ENCODE results near the gene CXXC5.

DNA sequence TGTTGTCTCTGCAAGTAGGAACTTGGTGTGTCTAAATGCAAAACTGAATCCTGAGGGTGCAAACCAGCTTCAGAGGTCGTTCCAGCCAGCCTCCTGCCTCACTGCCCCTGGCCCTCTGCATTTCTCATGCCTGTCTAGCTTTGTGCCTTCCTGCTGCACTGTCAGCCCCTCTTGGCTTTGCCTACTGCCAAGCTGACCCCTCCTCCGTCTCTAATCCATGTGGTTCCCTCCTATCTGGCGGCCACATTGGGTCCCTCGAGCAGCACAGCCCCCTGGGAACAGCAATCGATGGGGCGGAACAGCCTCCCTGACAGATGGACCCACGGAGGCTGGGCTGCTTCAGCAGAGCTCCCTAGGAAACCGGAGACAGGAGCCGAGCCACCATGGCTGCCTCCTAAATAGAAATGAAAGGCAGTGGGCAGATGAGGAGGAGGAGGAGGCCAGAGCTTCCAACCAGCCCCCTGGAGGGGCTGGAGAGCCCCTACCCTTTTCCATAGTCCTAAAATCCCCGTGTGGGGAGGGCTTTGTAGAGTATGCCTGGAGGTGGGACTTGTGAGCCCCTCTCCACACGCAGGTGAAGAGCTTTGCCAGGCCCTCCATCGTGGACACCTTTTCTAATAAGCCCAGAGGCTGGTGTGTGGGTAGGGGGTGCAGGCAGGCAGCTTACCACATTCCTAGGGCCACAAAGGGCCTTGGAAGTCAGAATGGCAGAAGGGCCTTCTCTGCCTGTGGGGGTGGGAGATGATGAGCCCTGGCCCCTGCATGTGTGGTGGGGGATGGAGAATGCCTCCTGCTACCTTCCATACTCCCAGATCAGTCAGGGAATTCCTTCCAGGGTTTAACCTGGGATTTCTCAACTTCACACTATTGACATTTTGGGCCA, 9.2 kb upstream of the CXXC5 start:
- TF ChIP-seq POLR2A (IDR thresholded peaks at IDR 0.05) (no peak), EP300 (IDR thresholded peaks at IDR 0.05) (no peak)
- TF ChIP-seq, protein P1, sequence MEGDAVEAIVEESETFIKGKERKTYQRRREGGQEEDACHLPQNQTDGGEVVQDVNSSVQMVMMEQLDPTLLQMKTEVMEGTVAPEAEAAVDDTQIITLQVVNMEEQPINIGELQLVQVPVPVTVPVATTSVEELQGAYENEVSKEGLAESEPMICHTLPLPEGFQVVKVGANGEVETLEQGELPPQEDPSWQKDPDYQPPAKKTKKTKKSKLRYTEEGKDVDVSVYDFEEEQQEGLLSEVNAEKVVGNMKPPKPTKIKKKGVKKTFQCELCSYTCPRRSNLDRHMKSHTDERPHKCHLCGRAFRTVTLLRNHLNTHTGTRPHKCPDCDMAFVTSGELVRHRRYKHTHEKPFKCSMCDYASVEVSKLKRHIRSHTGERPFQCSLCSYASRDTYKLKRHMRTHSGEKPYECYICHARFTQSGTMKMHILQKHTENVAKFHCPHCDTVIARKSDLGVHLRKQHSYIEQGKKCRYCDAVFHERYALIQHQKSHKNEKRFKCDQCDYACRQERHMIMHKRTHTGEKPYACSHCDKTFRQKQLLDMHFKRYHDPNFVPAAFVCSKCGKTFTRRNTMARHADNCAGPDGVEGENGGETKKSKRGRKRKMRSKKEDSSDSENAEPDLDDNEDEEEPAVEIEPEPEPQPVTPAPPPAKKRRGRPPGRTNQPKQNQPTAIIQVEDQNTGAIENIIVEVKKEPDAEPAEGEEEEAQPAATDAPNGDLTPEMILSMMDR (IDR thresholded peaks at IDR 0.05) = no peak
